HepG2 (cell line): Measurements from ENCODE around the gene ARL5B. TPM values are rescaled to one million over a fixed set of nuclear protein-coding genes. Genes with fewer than 3 reads are reported as not detected.

Experiments used
- BORCS8-MEF2B ChIP-seq: sonication (generic); formaldehyde crosslinking; IDR thresholded peaks from 2 replicates; pipeline ENCODE4 v1.8.0; 2022; ENCODE audit warnings: mild to moderate bottlenecking, missing genetic modification reagents
- CENPBD1 ChIP-seq: sonication (generic); formaldehyde crosslinking; IDR thresholded peaks from 2 replicates; pipeline ENCODE4 v1.8.0; 2022; ENCODE audit warnings: missing genetic modification reagents, low read depth, mild to moderate bottlenecking, borderline replicate concordance
- FOXM1 ChIP-seq: sonication (generic); formaldehyde crosslinking; IDR thresholded peaks from 2 replicates; pipeline ENCODE4 v1.5.0; 2020; ENCODE audit warnings: missing genetic modification reagents
- GZF1 ChIP-seq: sonication (generic); formaldehyde crosslinking; IDR thresholded peaks from 2 replicates; pipeline ENCODE4 v1.5.1; 2020; ENCODE audit warnings: mild to moderate bottlenecking, missing genetic modification reagents
- HOXA7 ChIP-seq: sonication (generic); formaldehyde crosslinking; IDR thresholded peaks from 2 replicates; pipeline ENCODE4 v1.8.1; 2022; ENCODE audit warnings: mild to moderate bottlenecking, missing genetic modification reagents, moderate library complexity
- JUN ChIP-seq: sonication (generic); formaldehyde crosslinking; IDR thresholded peaks from 2 replicates; pipeline ENCODE4 v1.4.0; 2020; ENCODE audit warnings: mild to moderate bottlenecking, missing genetic modification reagents
- MED8 ChIP-seq: sonication (generic); formaldehyde crosslinking; IDR thresholded peaks from 2 replicates; pipeline ENCODE4 v1.8.1; 2023; ENCODE audit warnings: mild to moderate bottlenecking, missing genetic modification reagents; ENCODE audit not compliant: insufficient replicate concordance
- NFIC ChIP-seq: IDR thresholded peaks from 2 replicates; pipeline ENCODE4 v1.6.1; 2012; ENCODE audit warnings: mild to moderate bottlenecking, low read length, inconsistent platforms
- ONECUT2 ChIP-seq: sonication (generic); formaldehyde crosslinking; IDR thresholded peaks from 2 replicates; pipeline ENCODE4 v1.4.0; 2020; ENCODE audit warnings: missing genetic modification reagents
- PRPF4 ChIP-seq: fragments of 200-400 bp; formaldehyde crosslinking; IDR thresholded peaks from 2 replicates; pipeline ENCODE4 v1.6.1; 2016; ENCODE audit warnings: low read length, low read depth; ENCODE audit not compliant: poor library complexity, severe bottlenecking
- SAFB2 ChIP-seq: sonication (generic); formaldehyde crosslinking; IDR thresholded peaks from 2 replicates; pipeline ENCODE4 v1.5.1; 2020; ENCODE audit warnings: missing genetic modification reagents, low read depth, mild to moderate bottlenecking, borderline replicate concordance
- SMARCC2 ChIP-seq: fragments of 450-650 bp; IDR thresholded peaks from 2 replicates; pipeline ENCODE4 v1.6.1; 2017; ENCODE audit warnings: antibody characterized with exemption, mild to moderate bottlenecking
- TGIF2 ChIP-seq: IDR thresholded peaks from 2 replicates; pipeline ENCODE4 v1.6.1; 2016; ENCODE audit warnings: control low read depth, missing compliant biosample characterization
- THYN1 ChIP-seq: sonication (generic); formaldehyde crosslinking; IDR thresholded peaks from 2 replicates; pipeline ENCODE4 v1.8.1; 2023; ENCODE audit warnings: low read depth, mild to moderate bottlenecking, moderate library complexity, missing genetic modification reagents, borderline replicate concordance
- TOPORS ChIP-seq: sonication (generic); formaldehyde crosslinking; IDR thresholded peaks from 2 replicates; pipeline ENCODE4 v1.8.0; 2023; ENCODE audit warnings: mild to moderate bottlenecking, missing genetic modification reagents
- ZBTB26 ChIP-seq: IDR thresholded peaks from 2 replicates; pipeline ENCODE4 v1.6.1; 2016; ENCODE audit warnings: missing compliant biosample characterization, missing genetic modification reagents, borderline replicate concordance
- ZFP36 ChIP-seq: fragments of 150-350 bp; IDR thresholded peaks from 2 replicates; pipeline ENCODE4 v1.6.1; 2018; ENCODE audit warnings: borderline replicate concordance, low read length, low read depth; ENCODE audit not compliant: partially characterized antibody
- ZNF136 ChIP-seq: sonication (generic); formaldehyde crosslinking; IDR thresholded peaks from 2 replicates; pipeline ENCODE4 v1.8.1; 2022; ENCODE audit warnings: low read depth, mild to moderate bottlenecking, moderate library complexity, missing genetic modification reagents
- ZNF503 ChIP-seq: sonication (generic); formaldehyde crosslinking; IDR thresholded peaks from 2 replicates; pipeline ENCODE4 v1.4.0; 2020; ENCODE audit warnings: missing genetic modification reagents
- ZNF883 ChIP-seq: sonication (generic); formaldehyde crosslinking; IDR thresholded peaks from 2 replicates; pipeline ENCODE4 v1.5.1; 2020; ENCODE audit warnings: mild to moderate bottlenecking, missing genetic modification reagents; ENCODE audit errors: not compliant biosample characterization
- polyA plus RNA-seq, 8 experiments: library from polyadenylated mRNA; depleted of rRNA in 3 of 8; stranded (reverse) in 7 of 8; unstranded in 1 of 8; fragments of >200 nt; fragmentation: Illumina TruSeq in 4 of 8; extraction: Trizol in 4 of 8; gene quantifications; 2 replicates each; pipeline versions ENCODE4 v1.2.1 to v1.2.3, GENCODE V29; 2011 to 2016; ENCODE audit warnings: low read depth in 4 of 8, missing spikeins in 1 of 8, mixed read lengths in 1 of 8; ENCODE audit not compliant: insufficient read depth in 1 of 8
- total RNA-seq, 5 experiments: library from RNA; depleted of rRNA; stranded (reverse); fragments of >200 nt; fragmentation: Illumina TruSeq; extraction: Trizol; gene quantifications; 2 replicates each; pipeline ENCODE4 v1.2.3, GENCODE V29; 2016; ENCODE audit warnings: low read depth in 1 of 5
- TF ChIP-seq, protein P1 (sequence below): fragments of 450-650 bp; IDR thresholded peaks from 2 replicates; pipeline ENCODE4 v1.6.1; 2017; ENCODE audit warnings: mild to moderate bottlenecking
- TF ChIP-seq, protein P2 (sequence below): sonication (generic); formaldehyde crosslinking; IDR thresholded peaks from 2 replicates; pipeline ENCODE4 v1.5.1; 2020; ENCODE audit warnings: mild to moderate bottlenecking, moderate library complexity, missing genetic modification reagents

The ARL5B gene
- total and polyA plus RNA-seq, 2 of the 13 experiments (the other 11 are each of a cell fraction or from before 2014, with no cell fraction given): 26.6 to 32.7 TPM

DNA sequence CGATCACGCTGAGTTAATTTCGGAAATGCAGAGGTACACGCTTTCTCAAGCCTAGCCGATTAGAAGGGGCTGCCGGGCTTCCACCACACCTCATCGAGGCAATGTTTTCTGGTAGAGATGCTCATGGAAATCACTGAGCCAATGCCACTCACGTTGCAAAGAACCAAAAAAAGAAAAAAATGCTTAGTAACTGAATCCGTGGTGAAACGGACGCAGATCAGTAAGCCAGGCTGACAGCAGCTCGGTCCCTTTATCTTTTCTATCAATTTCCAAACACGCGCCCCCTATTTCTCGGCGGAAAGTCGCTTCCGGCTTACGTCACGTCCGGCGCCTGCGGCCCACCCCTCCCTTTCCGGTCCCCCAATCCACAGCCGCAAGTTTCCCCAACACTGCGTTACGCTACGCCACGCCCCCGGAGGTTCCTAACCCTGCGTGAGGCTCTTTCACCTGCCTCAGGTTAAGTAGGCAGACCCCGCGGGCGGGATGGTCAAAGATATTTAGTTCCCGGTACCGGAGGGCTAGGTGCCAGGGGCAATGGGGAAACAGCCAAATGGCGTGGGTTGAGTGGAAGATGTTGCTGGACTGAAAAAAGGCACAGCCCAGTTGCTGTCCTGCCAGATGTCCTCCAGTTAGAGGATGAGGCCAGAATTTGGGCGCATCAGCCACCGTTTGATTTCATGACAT, 7.8 kb upstream of the ARL5B start, which contains the start of gene NSUN6 (continued):
- TF ChIP-seq, protein P1, sequence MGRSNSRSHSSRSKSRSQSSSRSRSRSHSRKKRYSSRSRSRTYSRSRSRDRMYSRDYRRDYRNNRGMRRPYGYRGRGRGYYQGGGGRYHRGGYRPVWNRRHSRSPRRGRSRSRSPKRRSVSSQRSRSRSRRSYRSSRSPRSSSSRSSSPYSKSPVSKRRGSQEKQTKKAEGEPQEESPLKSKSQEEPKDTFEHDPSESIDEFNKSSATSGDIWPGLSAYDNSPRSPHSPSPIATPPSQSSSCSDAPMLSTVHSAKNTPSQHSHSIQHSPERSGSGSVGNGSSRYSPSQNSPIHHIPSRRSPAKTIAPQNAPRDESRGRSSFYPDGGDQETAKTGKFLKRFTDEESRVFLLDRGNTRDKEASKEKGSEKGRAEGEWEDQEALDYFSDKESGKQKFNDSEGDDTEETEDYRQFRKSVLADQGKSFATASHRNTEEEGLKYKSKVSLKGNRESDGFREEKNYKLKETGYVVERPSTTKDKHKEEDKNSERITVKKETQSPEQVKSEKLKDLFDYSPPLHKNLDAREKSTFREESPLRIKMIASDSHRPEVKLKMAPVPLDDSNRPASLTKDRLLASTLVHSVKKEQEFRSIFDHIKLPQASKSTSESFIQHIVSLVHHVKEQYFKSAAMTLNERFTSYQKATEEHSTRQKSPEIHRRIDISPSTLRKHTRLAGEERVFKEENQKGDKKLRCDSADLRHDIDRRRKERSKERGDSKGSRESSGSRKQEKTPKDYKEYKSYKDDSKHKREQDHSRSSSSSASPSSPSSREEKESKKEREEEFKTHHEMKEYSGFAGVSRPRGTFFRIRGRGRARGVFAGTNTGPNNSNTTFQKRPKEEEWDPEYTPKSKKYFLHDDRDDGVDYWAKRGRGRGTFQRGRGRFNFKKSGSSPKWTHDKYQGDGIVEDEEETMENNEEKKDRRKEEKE: no peak
- TF ChIP-seq BORCS8-MEF2B (no peak), PRPF4 (no peak), CENPBD1 (CRISPR knock-in tag) (no peak), NFIC (0 out of 2 replicates have a peak, but pooled peaks have one; percentile 35), ONECUT2 (CRISPR knock-in tag) (no peak), ZNF503 (CRISPR knock-in tag) (no peak), SMARCC2 (no peak), ZBTB26 (CRISPR knock-in tag) (no peak), GZF1 (CRISPR knock-in tag) (no peak), ZFP36 (no peak), TGIF2 (peak; percentile 85), ZNF136 (CRISPR knock-in tag) (peak; percentile 65; the same call in 1 of the 2 replicates), HOXA7 (CRISPR knock-in tag) (no peak), THYN1 (CRISPR knock-in tag) (no peak), TOPORS (CRISPR knock-in tag) (no peak), JUN (CRISPR knock-in tag) (no peak), SAFB2 (CRISPR knock-in tag) (no peak), ZNF883 (CRISPR knock-in tag) (no peak), MED8 (CRISPR knock-in tag) (peak; percentile 48), FOXM1 (CRISPR knock-in tag) (no peak)
- TF ChIP-seq, protein P2, sequence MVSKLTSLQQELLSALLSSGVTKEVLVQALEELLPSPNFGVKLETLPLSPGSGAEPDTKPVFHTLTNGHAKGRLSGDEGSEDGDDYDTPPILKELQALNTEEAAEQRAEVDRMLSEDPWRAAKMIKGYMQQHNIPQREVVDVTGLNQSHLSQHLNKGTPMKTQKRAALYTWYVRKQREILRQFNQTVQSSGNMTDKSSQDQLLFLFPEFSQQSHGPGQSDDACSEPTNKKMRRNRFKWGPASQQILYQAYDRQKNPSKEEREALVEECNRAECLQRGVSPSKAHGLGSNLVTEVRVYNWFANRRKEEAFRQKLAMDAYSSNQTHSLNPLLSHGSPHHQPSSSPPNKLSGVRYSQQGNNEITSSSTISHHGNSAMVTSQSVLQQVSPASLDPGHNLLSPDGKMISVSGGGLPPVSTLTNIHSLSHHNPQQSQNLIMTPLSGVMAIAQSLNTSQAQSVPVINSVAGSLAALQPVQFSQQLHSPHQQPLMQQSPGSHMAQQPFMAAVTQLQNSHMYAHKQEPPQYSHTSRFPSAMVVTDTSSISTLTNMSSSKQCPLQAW (CRISPR knock-in tag): peak; percentile 86
